SH-SY5Y (cell line): ENCODE measurements around the gene IL4R.

ENCODE experiments used
- GATA2 ChIP-seq: IDR thresholded peaks from 2 replicates; pipeline ENCODE4 v1.6.1; 2011; ENCODE audit warnings: mild to moderate bottlenecking, low read depth, low read length
- GATA3 ChIP-seq: IDR thresholded peaks from 2 replicates; pipeline ENCODE4 v1.6.1; 2011; ENCODE audit warnings: low read depth, mild to moderate bottlenecking, low read length, moderate library complexity

DNA sequence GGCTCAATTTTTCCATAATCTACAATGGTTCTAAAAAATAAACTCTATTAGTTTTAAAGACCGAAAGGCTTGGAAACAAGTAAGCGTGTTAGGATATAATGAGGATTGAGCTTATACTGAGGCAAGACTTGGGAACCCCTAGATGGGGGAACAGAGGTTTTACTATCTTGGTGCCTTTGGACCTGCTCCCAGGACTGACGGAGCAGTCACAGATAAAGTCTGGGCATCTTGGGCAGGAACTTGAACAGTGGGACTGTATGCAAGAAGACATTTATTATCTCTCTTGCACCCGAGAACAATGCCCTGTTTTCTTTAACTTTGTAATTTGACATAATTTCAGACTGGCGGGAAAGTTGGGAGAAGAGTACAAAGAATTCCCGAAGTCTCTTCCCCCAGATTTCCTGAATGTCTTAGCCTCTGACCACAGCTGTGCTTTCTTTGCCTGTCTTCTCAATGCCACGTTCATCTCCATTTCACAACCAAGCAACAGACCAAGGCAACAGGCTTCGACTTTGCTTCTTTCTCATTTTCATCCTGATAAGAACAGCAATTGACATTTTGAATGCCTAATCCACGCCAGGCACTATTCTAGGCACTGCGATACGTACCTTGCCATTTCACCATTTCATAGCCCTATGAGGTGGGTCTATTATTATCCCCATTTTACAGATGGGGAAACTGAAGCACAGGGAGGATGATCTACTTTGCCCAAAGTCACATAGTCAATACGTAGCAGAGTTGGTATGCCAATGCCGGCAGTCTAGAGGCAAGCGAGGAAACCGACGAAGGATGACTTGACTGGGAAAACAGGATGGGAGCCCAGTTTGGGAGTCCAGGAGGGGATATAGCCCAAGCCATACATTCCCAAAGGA lies 3.0 kb upstream of the IL4R start:
- no peak for TF ChIP-seq GATA3
- TF ChIP-seq GATA2 = no peak
